Nephron (organoid): ENCODE measurements around the gene BET1.

ENCODE experiments used
- H3K27ac Mint-ChIP-seq, 3 experiments: 2 replicates each; pipeline ENCODE4 v1.8.0; 2020; ENCODE audit warnings: mixed read lengths in 3 of 3, mild to moderate bottlenecking in 2 of 3, moderate library complexity in 1 of 3
- H3K27me3 Mint-ChIP-seq: 2 replicates; pipeline ENCODE4 v1.8.0; 2021; ENCODE audit warnings: low read depth, mild to moderate bottlenecking, moderate library complexity, mixed read lengths
- H3K36me3 Mint-ChIP-seq: 2 replicates; pipeline ENCODE4 v1.8.0; 2020; ENCODE audit warnings: low read depth, mixed read lengths
- H3K4me1 Mint-ChIP-seq: 2 replicates; pipeline ENCODE4 v1.8.0; 2020; ENCODE audit warnings: mixed read lengths
- H3K4me3 Mint-ChIP-seq, 3 experiments: 2 replicates each; pipeline ENCODE4 v1.8.0; 2020; ENCODE audit warnings: mild to moderate bottlenecking in 3 of 3, mixed read lengths in 3 of 3, moderate library complexity in 2 of 3
- H3K9me3 Mint-ChIP-seq: 2 replicates; pipeline ENCODE4 v1.8.0; 2020; ENCODE audit warnings: mixed read lengths
- CTCF ChIP-seq, 3 experiments: fragments of 200-600 bp; sonication (generic); IDR thresholded peaks; one replicate each; pipeline ENCODE4 v1.5.0; 2021; ENCODE audit warnings: antibody characterized with exemption in 3 of 3; ENCODE audit not compliant: unreplicated experiment in 3 of 3

The BET1 gene

GRCh38 chr7:94048755-94049154 lies 44.6 kb upstream of the BET1 start:
- Mint-ChIP-seq H3K9me3 (no peaks in the 10 kb centered on the region), H3K4me1 (no peaks in the 10 kb centered on the region), H3K27me3 (no peaks in the 10 kb centered on the region), H3K27ac (no peak overlapping the region), H3K4me3 (no peak overlapping the region), H3K36me3 (no peaks in the 10 kb centered on the region)
- TF ChIP-seq CTCF (IDR thresholded peaks at IDR 0.05; ENCODE audit: unreplicated experiment in 3 of 3) = no peak

GRCh38 chr7:94047956-94048355 lies 43.8 kb upstream of the BET1 start:
- no peak for TF ChIP-seq CTCF (IDR thresholded peaks at IDR 0.05; ENCODE audit: unreplicated experiment in 3 of 3)
- Mint-ChIP-seq H3K9me3 (no peaks in the 10 kb centered on the region), H3K4me3 (no peak overlapping the region), H3K4me1 (no peaks in the 10 kb centered on the region), H3K36me3 (no peaks in the 10 kb centered on the region), H3K27me3 (no peaks in the 10 kb centered on the region), H3K27ac (no peak overlapping the region)

- Mint-ChIP-seq H3K27ac (no peak overlapping the region), H3K36me3 (no peaks in the 10 kb centered on the region), H3K4me1 (no peaks in the 10 kb centered on the region), H3K27me3 (no peaks in the 10 kb centered on the region), H3K9me3 (no peaks in the 10 kb centered on the region), H3K4me3 (no peak overlapping the region)
- no peak for TF ChIP-seq CTCF (IDR thresholded peaks at IDR 0.05; ENCODE audit: unreplicated experiment in 3 of 3)
Observed at GRCh38 chr7:94045581-94045980, 41.4 kb upstream of the BET1 start.

- H3K4me3 Mint-ChIP-seq = no peak overlapping the region
- no peaks in the 10 kb centered on the region for H3K36me3 Mint-ChIP-seq
- no peak for TF ChIP-seq CTCF (IDR thresholded peaks at IDR 0.05; ENCODE audit: unreplicated experiment in 3 of 3)
- no peaks in the 10 kb centered on the region for H3K4me1 Mint-ChIP-seq
- H3K27ac Mint-ChIP-seq = no peak overlapping the region
- no peaks in the 10 kb centered on the region for H3K27me3 Mint-ChIP-seq
- H3K9me3 Mint-ChIP-seq = no peaks in the 10 kb centered on the region
Observed at GRCh38 chr7:94044806-94045205, 40.7 kb upstream of the BET1 start.

GRCh38 chr7:94043299-94043698 lies 39.1 kb upstream of the BET1 start:
- Mint-ChIP-seq H3K9me3 (no peaks in the 10 kb centered on the region), H3K4me3 (no peak overlapping the region), H3K36me3 (no peaks in the 10 kb centered on the region), H3K4me1 (no peaks in the 10 kb centered on the region), H3K27me3 (no peaks in the 10 kb centered on the region), H3K27ac (no peak overlapping the region)
- TF ChIP-seq CTCF (IDR thresholded peaks at IDR 0.05; ENCODE audit: unreplicated experiment in 3 of 3) = no peak

GRCh38 chr7:94042381-94042780 lies 38.2 kb upstream of the BET1 start:
- no peaks in the 10 kb centered on the region for H3K9me3 Mint-ChIP-seq

More at GRCh38 chr7:94042381-94042780, 38.2 kb upstream of the BET1 start:
- H3K27me3 Mint-ChIP-seq = no peaks in the 10 kb centered on the region
- no peak for TF ChIP-seq CTCF (IDR thresholded peaks at IDR 0.05; ENCODE audit: unreplicated experiment in 3 of 3)
- no peak overlapping the region for H3K4me3 Mint-ChIP-seq
- H3K36me3 Mint-ChIP-seq = no peaks in the 10 kb centered on the region
- no peak overlapping the region for H3K27ac Mint-ChIP-seq
- no peaks in the 10 kb centered on the region for H3K4me1 Mint-ChIP-seq
